Measurements from ENCODE around the gene METTL13.

The METTL13 gene

DNA sequence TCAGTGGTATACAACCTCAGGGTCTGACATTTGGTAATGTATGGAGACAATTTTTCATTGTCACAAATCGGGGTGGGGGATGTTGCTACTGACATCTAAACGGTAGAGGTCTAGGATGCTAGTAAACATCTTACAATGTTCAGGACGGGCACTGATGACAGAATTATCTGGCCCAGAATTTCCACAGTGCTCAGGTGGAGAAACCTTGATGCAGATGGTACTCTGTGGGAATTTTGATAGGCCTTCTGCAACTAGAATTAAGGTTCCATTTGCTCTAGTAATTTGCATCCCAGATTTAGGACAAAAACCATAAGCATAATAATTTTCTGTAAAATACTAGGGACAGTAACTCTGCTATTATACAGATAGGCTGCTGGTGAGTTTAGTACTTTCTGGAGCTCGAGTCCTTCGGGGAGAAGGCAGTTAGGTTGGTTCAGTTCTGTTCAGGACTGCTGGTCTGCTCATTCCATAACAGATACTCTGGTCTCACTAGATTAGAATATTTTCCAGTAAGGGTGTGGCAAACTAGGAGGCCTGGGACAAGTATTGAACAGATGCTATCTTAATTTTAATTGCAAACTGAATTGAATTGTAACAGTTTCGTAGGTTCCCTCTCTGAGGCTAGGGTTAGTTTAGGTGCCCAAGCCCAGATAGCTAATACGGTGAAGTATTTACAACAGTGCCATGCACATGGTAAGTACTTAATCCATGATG is 11.4 kb downstream of the METTL13 start:
- ATAC-seq (ENCODE audit: low read depth) (no peak), DNase-seq (ENCODE audit: low spot score) (no peak)
- no peaks in the 10 kb centered on the region for H3K9me3 ChIP-seq (ENCODE audit: severe bottlenecking)
- peak overlapping the region; percentile 69 for H3K27ac ChIP-seq (ENCODE audit: poor library complexity, severe bottlenecking)
- TF ChIP-seq, protein P1, sequence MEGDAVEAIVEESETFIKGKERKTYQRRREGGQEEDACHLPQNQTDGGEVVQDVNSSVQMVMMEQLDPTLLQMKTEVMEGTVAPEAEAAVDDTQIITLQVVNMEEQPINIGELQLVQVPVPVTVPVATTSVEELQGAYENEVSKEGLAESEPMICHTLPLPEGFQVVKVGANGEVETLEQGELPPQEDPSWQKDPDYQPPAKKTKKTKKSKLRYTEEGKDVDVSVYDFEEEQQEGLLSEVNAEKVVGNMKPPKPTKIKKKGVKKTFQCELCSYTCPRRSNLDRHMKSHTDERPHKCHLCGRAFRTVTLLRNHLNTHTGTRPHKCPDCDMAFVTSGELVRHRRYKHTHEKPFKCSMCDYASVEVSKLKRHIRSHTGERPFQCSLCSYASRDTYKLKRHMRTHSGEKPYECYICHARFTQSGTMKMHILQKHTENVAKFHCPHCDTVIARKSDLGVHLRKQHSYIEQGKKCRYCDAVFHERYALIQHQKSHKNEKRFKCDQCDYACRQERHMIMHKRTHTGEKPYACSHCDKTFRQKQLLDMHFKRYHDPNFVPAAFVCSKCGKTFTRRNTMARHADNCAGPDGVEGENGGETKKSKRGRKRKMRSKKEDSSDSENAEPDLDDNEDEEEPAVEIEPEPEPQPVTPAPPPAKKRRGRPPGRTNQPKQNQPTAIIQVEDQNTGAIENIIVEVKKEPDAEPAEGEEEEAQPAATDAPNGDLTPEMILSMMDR (IDR thresholded peaks at IDR 0.05; ENCODE audit: poor library complexity, severe bottlenecking): no peak
- no peaks in the 10 kb centered on the region for H3K27me3 ChIP-seq (ENCODE audit: insufficient read depth, poor library complexity, severe bottlenecking)
- peaks cover 92% of the 10 kb centered on the region for H3K36me3 ChIP-seq (ENCODE audit: low read depth)
- H3K4me1 ChIP-seq (ENCODE audit: insufficient read depth, poor library complexity, severe bottlenecking): peaks cover 9% of the 10 kb centered on the region
- H3K4me3 ChIP-seq (ENCODE audit: severe bottlenecking): no peak overlapping the region

DNA sequence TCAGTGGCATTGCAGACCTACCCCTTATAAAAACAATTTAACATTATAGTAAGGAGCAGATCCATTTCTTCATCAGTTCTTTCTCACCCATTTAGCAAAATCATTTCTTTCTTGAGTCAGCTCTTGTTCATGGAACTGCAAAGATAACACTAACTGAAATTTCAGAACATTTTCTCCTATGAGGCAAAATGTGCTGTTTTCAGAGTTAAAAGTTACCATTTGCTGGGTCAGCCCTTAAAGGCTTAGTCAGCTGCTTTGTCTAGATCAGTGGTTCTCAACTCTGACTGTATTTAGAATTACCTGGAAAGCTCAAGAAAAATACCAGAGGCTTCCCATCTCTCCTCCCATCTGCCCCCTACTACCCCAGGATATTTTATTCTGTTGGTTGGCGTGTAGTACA is 12.2 kb downstream of the METTL13 start:
- Histone ChIP-seq H3K4me1 (ENCODE audit: insufficient read depth, poor library complexity, severe bottlenecking) (peaks cover 9% of the 10 kb centered on the region), H3K36me3 (ENCODE audit: low read depth) (peaks cover 84% of the 10 kb centered on the region), H3K27me3 (ENCODE audit: insufficient read depth, poor library complexity, severe bottlenecking) (no peaks in the 10 kb centered on the region), H3K9me3 (ENCODE audit: severe bottlenecking) (no peaks in the 10 kb centered on the region), H3K27ac (ENCODE audit: poor library complexity, severe bottlenecking) (peak overlapping the region; percentile 69), H3K4me3 (ENCODE audit: severe bottlenecking) (no peak overlapping the region)
- TF ChIP-seq, protein P1 (IDR thresholded peaks at IDR 0.05; ENCODE audit: poor library complexity, severe bottlenecking): no peak
- ATAC-seq (ENCODE audit: low read depth) (no peak; the same call in 2 of the 3 replicates), DNase-seq (ENCODE audit: low spot score) (no peak)

DNA sequence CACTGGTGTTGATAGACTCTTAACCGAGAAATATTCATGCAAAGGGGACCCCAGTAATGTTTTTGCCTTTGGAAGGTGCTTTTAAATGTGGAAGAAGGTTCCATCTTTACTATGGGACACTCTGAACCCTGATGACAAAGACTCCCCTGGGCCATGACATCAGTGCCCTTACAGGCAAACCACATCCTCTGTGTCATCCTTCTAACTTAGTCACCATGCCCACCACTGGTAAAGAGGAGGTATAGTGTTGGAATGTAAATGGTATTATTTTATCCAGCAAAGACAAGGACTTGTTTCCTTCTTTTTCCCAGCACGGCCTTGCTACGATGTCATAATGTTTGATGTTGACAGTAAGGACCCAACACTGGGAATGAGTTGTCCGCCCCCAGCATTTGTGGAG is 12.6 kb downstream of the METTL13 start:
- Histone ChIP-seq H3K27ac (ENCODE audit: poor library complexity, severe bottlenecking) (peak overlapping the region; percentile 69), H3K4me1 (ENCODE audit: insufficient read depth, poor library complexity, severe bottlenecking) (peaks cover 9% of the 10 kb centered on the region), H3K4me3 (ENCODE audit: severe bottlenecking) (no peak overlapping the region), H3K9me3 (ENCODE audit: severe bottlenecking) (no peaks in the 10 kb centered on the region), H3K36me3 (ENCODE audit: low read depth) (peaks cover 79% of the 10 kb centered on the region), H3K27me3 (ENCODE audit: insufficient read depth, poor library complexity, severe bottlenecking) (no peaks in the 10 kb centered on the region)
- ATAC-seq (ENCODE audit: low read depth) (peak; percentile 94), DNase-seq (ENCODE audit: low spot score) (no peak)
- TF ChIP-seq, protein P1 (IDR thresholded peaks at IDR 0.05; ENCODE audit: poor library complexity, severe bottlenecking): no peak

DNA sequence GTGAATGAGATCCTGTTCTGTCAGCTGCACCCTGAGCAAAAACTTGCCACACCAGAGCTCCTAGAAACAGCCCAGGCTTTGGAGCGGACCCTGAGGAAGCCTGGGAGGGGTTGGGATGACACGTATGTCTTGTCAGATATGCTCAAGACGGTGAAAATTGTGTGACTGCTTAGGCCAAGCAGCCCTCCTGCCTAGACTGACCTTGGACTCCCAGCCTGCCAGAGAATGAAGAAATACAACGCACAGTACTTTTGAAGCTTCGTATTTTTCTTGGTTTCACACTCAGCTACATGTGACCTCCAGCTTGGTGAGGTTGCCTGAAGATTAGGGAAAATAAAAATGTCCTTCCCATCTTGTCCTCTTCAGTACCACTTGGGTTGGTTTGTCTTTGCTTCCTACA is 15.1 kb downstream of the METTL13 start:
- peaks cover 9% of the 10 kb centered on the region for H3K4me1 ChIP-seq (ENCODE audit: insufficient read depth, poor library complexity, severe bottlenecking)
- no peak overlapping the region for H3K4me3 ChIP-seq (ENCODE audit: severe bottlenecking)
- ATAC-seq (ENCODE audit: low read depth) (no peak), DNase-seq (ENCODE audit: low spot score) (no peak)
- H3K27ac ChIP-seq (ENCODE audit: poor library complexity, severe bottlenecking): no peak overlapping the region
- H3K36me3 ChIP-seq (ENCODE audit: low read depth): peaks cover 55% of the 10 kb centered on the region
- no peaks in the 10 kb centered on the region for H3K9me3 ChIP-seq (ENCODE audit: severe bottlenecking)
- TF ChIP-seq, protein P1 (IDR thresholded peaks at IDR 0.05; ENCODE audit: poor library complexity, severe bottlenecking): no peak
- H3K27me3 ChIP-seq (ENCODE audit: insufficient read depth, poor library complexity, severe bottlenecking): no peaks in the 10 kb centered on the region

DNA sequence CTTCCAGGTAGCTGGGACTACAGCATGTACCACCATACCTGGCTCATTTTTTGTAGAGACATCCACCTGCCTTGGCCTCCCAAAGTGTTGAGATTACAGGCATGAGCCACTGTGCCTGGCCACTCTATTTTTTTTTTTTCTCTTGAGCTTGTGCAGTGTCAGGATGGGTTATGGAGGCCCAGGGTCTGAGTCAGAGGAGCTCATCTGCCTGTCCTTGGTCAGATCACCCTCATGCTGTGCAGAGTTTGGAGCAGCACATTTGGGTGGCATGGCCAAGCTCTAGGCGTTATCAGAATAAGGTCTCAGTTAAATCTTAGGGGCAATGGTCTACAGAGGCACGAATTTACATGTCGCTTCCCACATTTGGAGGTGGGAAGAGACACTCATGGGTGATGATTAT is 16.9 kb downstream of the METTL13 start:
- H3K27me3 ChIP-seq (ENCODE audit: insufficient read depth, poor library complexity, severe bottlenecking): no peaks in the 10 kb centered on the region
- DNase-seq (ENCODE audit: low spot score) (no peak), ATAC-seq (ENCODE audit: low read depth) (no peak)
- H3K4me3 ChIP-seq (ENCODE audit: severe bottlenecking): no peak overlapping the region
- peaks cover 9% of the 10 kb centered on the region for H3K4me1 ChIP-seq (ENCODE audit: insufficient read depth, poor library complexity, severe bottlenecking)
- no peaks in the 10 kb centered on the region for H3K9me3 ChIP-seq (ENCODE audit: severe bottlenecking)
- TF ChIP-seq, protein P1 (IDR thresholded peaks at IDR 0.05; ENCODE audit: poor library complexity, severe bottlenecking): no peak
- H3K36me3 ChIP-seq (ENCODE audit: low read depth): peaks cover 39% of the 10 kb centered on the region
- H3K27ac ChIP-seq (ENCODE audit: poor library complexity, severe bottlenecking): no peak overlapping the region

Data from RWPE2 (cell line).